B cell (primary cell): ENCODE data around the gene INTS15. TPM values are rescaled to one million over a fixed set of nuclear protein-coding genes. Genes with fewer than 3 reads are reported as not detected.

Experiments
- ATAC-seq: fragments of 200-7000 bp; cut with Tn5 transposase; one replicate; pipeline ENCODE4 v1.10.0; 2021; ENCODE audit warnings: low read depth, mild to moderate bottlenecking, moderate number of reproducible peaks, moderate library complexity
- CTCF ChIA-PET: fragments of 350-600 bp; sonication (Branson Sonifier 250); formaldehyde crosslinking; loops from one replicate; lab custom pipeline; 2021; ENCODE audit warnings: antibody characterized with exemption, inconsistent platforms; lab: Charles Lee
- POLR2A ChIA-PET: fragments of 350-600 bp; sonication (Branson Sonifier 250); formaldehyde crosslinking; loops from one replicate; lab custom pipeline; 2021; ENCODE audit warnings: antibody characterized with exemption; lab: Charles Lee
- DNase-seq: peaks from one replicate; pipeline ENCODE4 v3.0.0; 2013
- H2AFZ ChIP-seq: 2 replicates; pipeline ENCODE4 v1.6.1; 2012; ENCODE audit warnings: mild to moderate bottlenecking, low read depth, low read length; ENCODE audit not compliant: insufficient read depth, poor library complexity, severe bottlenecking
- H3K27ac ChIP-seq, 2 donors: 1 replicate in 1 of 2; 2 replicates in 1 of 2; pipeline ENCODE4 v1.5.1; 2012 to 2013; ENCODE audit warnings: low read length in 2 of 2, mild to moderate bottlenecking in 2 of 2, moderate library complexity in 1 of 2
- H3K27me3 ChIP-seq, 4 experiments: fragments of 200-600 bp in 1 of 4; sonication (generic) in 1 of 4; replicated peaks in 1 of 4; 1 replicate in 2 of 4; 2 replicates in 2 of 4; pipeline versions ENCODE4 v1.6.1 to v1.7.0; 2013 to 2016; ENCODE audit warnings: low read length in 3 of 4, mild to moderate bottlenecking in 2 of 4, mixed read lengths in 1 of 4, moderate library complexity in 1 of 4; ENCODE audit not compliant: insufficient read depth in 4 of 4, control insufficient read depth in 3 of 4; ENCODE audit errors: control extremely low read depth in 1 of 4
- H3K36me3 ChIP-seq, 2 experiments: replicated peaks in 1 of 2; 1 replicate in 1 of 2; 2 replicates in 1 of 2; pipeline versions ENCODE4 v1.6.1 to v1.7.1; 2013; ENCODE audit warnings: low read length in 1 of 2; ENCODE audit not compliant: insufficient read depth in 2 of 2, control insufficient read depth in 1 of 2; ENCODE audit errors: control extremely low read depth in 1 of 2, extremely low read depth in 1 of 2
- H3K4me1 ChIP-seq, 2 donors: fragments of 200-600 bp in 1 of 2; sonication (generic) in 1 of 2; 1 replicate in 1 of 2; 2 replicates in 1 of 2; pipeline versions ENCODE4 v1.5.1 to v1.6.1; 2013 to 2017; ENCODE audit warnings: low read length in 2 of 2; ENCODE audit not compliant: control insufficient read depth in 2 of 2, insufficient read depth in 2 of 2
- H3K4me2 ChIP-seq: replicated peaks from 2 replicates; pipeline ENCODE3; 2012; ENCODE audit warnings: mild to moderate bottlenecking, low read depth, low read length; ENCODE audit not compliant: poor library complexity, severe bottlenecking
- H3K4me3 ChIP-seq, 5 experiments: fragments of 200-600 bp in 1 of 5; sonication (generic) in 1 of 5; 1 replicate in 3 of 5; 2 replicates in 2 of 5; pipeline versions ENCODE4 v1.5.1 to v1.7.0; 2011 to 2016; ENCODE audit warnings: low read length in 4 of 5, mild to moderate bottlenecking in 4 of 5, low read depth in 2 of 5, control low read depth in 1 of 5, moderate library complexity in 1 of 5; ENCODE audit not compliant: insufficient read depth in 1 of 5; ENCODE audit errors: control extremely low read depth in 1 of 5, extremely low read depth in 1 of 5
- H3K79me2 ChIP-seq: fragments of 200-600 bp; sonication (generic); one replicate; pipeline ENCODE4 v1.6.0; 2016; ENCODE audit warnings: low read length; ENCODE audit not compliant: control insufficient read depth, insufficient read depth
- H3K9ac ChIP-seq: fragments of 200-600 bp; sonication (generic); 2 replicates; pipeline ENCODE4 v1.6.1; 2017; ENCODE audit warnings: mild to moderate bottlenecking, low read length, moderate library complexity
- H3K9me3 ChIP-seq, 3 donors: one replicate each; pipeline versions ENCODE4 v1.6.1 to v1.7.1; 2013; ENCODE audit warnings: low read length in 2 of 3; ENCODE audit not compliant: control insufficient read depth in 2 of 3, insufficient read depth in 1 of 3; ENCODE audit errors: control extremely low read depth in 1 of 3
- H4K20me1 ChIP-seq: 2 replicates; pipeline ENCODE4 v1.6.0; 2012; ENCODE audit warnings: mild to moderate bottlenecking, low read length; ENCODE audit not compliant: insufficient read depth, control insufficient read depth, poor library complexity, severe bottlenecking
- H3K27ac Mint-ChIP-seq: one replicate; pipeline ENCODE4 v1.8.0; 2021; ENCODE audit warnings: mixed read lengths
- H3K27me3 Mint-ChIP-seq: one replicate; pipeline ENCODE4 v1.8.0; 2021; ENCODE audit warnings: mixed read lengths
- H3K4me1 Mint-ChIP-seq: one replicate; pipeline ENCODE4 v1.8.0; 2021; ENCODE audit warnings: mixed read lengths
- H3K4me3 Mint-ChIP-seq: one replicate; pipeline ENCODE4 v1.8.0; 2021; ENCODE audit warnings: mixed read lengths
- H3K9me3 Mint-ChIP-seq: one replicate; pipeline ENCODE4 v1.8.0; 2022; ENCODE audit warnings: mixed read lengths; ENCODE audit not compliant: insufficient read depth
- CTCF ChIP-seq: fragments of 200-600 bp; IDR thresholded peaks from one replicate; pipeline ENCODE4 v1.8.0; 2022; ENCODE audit warnings: antibody characterized with exemption, mild to moderate bottlenecking
- EZH2 ChIP-seq: IDR thresholded peaks from 2 replicates; pipeline ENCODE4 v1.6.1; 2012; ENCODE audit warnings: borderline replicate concordance, low read depth, mild to moderate bottlenecking, moderate library complexity, low read length; ENCODE audit not compliant: insufficient read depth, poor library complexity, severe bottlenecking
- WGBS: methylation state at CpG from one replicate; pipeline ENCODE4 v1.1.5; 2013; ENCODE audit warnings: missing lambda C conversion rate; ENCODE audit not compliant: insufficient coverage; 5-methylcytosine and 5-hydroxymethylcytosine counted together
- intact Hi-C: fragments of 100-400 bp; cut with micrococcal nuclease; formaldehyde crosslinking; loops from one replicate; pipeline ENCODE4 v1.10.0; 2022
- polyA minus RNA-seq: library from RNA; depleted of rRNA, polyadenylated mRNA; stranded (reverse); fragments of >200 nt; gene quantifications from 2 replicates; pipeline ENCODE4 v1.2.3, GENCODE V29; 2012
- polyA plus RNA-seq: library from polyadenylated mRNA; depleted of rRNA; stranded (reverse); fragments of >200 nt; gene quantifications from 2 replicates; pipeline ENCODE4 v1.2.3, GENCODE V29; 2012
- total RNA-seq, 2 donors: library from RNA; stranded (reverse); fragments of 120-200 nt in 1 of 2; gene quantifications; 1 replicate in 1 of 2; 2 replicates in 1 of 2; pipeline versions ENCODE4 v1.2.3 to v1.2.4, GENCODE V29; 2013 to 2022

The INTS15 gene
- total RNA-seq (57.1 and 57.8 TPM in 2 replicates), polyA plus RNA-seq (50.6 and 63.2 TPM in 2 replicates), polyA minus RNA-seq (25.0 and 42.2 TPM in 2 replicates)
- 27.4 TPM for total RNA-seq (2013)

- peaks cover 3 to 57% of the 10 kb centered on the region in 2 experiments for H3K36me3 ChIP-seq
- H4K20me1 ChIP-seq = peaks cover 11% of the 10 kb centered on the region
- Mint-ChIP-seq H3K4me3 (peak within 1 kb of the TSS; percentile 88), H3K27ac (peak within 1 kb of the TSS; percentile 88), H3K9me3 (no peaks in the 10 kb centered on the region), H3K27me3 (no peaks in the 10 kb centered on the region), H3K4me1 (peaks cover 13% of the 10 kb centered on the region)
- WGBS = under 1% methylated on average over 107 of the region's 107 CpGs
- ATAC-seq (peak; percentile 91), DNase-seq (peak; percentile 94)
- ChIA-PET POLR2A (interaction anchor here (1.2 kb wide), 1 partner anchor 13 kb away, joined by 6 read pairs; the partner anchor contains the start of gene ZDHHC4), CTCF (interaction anchor here (0.7 to 2.0 kb wide), 18 partner anchors 10 to 593 kb away, joined by 3 to 6 read pairs (median 4); partner anchors contain the start of gene DAGLB)
- intact Hi-C loops = loop anchor here (1.0 to 5.0 kb wide), 4 partner anchors 13 to 267 kb away; partner anchors contain the start of genes ZDHHC4, ZNF12 and ZNF316
- TF ChIP-seq EZH2 = no peak
- TF ChIP-seq CTCF = peak; percentile 74
- peak within 1 kb of the TSS; percentile 54 to 76 for H3K27ac ChIP-seq
- no peaks in the 10 kb centered on the region for H3K27me3 ChIP-seq
- peaks cover 15 to 19% of the 10 kb centered on the region in 2 donors for H3K4me1 ChIP-seq
- peak within 1 kb of the TSS; percentile 83 for H3K9ac ChIP-seq
- peaks cover 38% of the 10 kb centered on the region for H3K79me2 ChIP-seq
- H2AFZ ChIP-seq = peak within 1 kb of the TSS; percentile 90
- peak within 1 kb of the TSS; percentile 45 to 82 (median 74) for H3K4me3 ChIP-seq
- H3K4me2 ChIP-seq = peak within 1 kb of the TSS; percentile 96
- no peaks in the 10 kb centered on the region for H3K9me3 ChIP-seq
Measured at GRCh38 chr7:6589829-6590644, at the start of gene INTS15. Gene INTS15, plus strand, starts transcription at chr7:6590021. Its CDS starts 263 bp downstream, at chr7:6590284.

- Histone ChIP-seq H3K4me1 (peaks cover 5 to 14% of the 10 kb centered on the region in 2 donors), H3K36me3 (no peaks in the 10 kb centered on the region), H3K9ac (no peak overlapping the region), H3K27ac (no peak overlapping the region), H3K4me3 (no peak overlapping the region), H3K4me2 (no peak overlapping the region), H3K27me3 (peaks cover 0 to 5% (median 2%) of the 10 kb centered on the region in 4 experiments), H3K79me2 (no peaks in the 10 kb centered on the region), H4K20me1 (no peaks in the 10 kb centered on the region), H2AFZ (no peak overlapping the region), H3K9me3 (no peaks in the 10 kb centered on the region)
- H3K9me3 Mint-ChIP-seq = no peaks in the 10 kb centered on the region
- peaks cover 15% of the 10 kb centered on the region for H3K27me3 Mint-ChIP-seq
- intact Hi-C loops = no loop called here
- CTCF ChIA-PET = no interaction called here
- TF ChIP-seq EZH2 = no peak
- TF ChIP-seq CTCF = no peak
- no CpG with 5 or more reads among the region's 1 CpG for WGBS
- POLR2A ChIA-PET = no interaction called here
- no peak overlapping the region for H3K27ac Mint-ChIP-seq
- no peak overlapping the region for H3K4me3 Mint-ChIP-seq
- H3K4me1 Mint-ChIP-seq = peaks cover 12% of the 10 kb centered on the region
- ATAC-seq = no peak
- DNase-seq = no peak
Measured at GRCh38 chr7:6542368-6542767, 47.5 kb upstream of the INTS15 start.
